Measurements from ENCODE around the gene SERPINI1.

GRCh38 chr3:167866331-167866730, 130.8 kb downstream of the SERPINI1 start:
- TF ChIP-seq CTCF (IDR thresholded peaks at IDR 0.05) (no peak), SIN3A (IDR thresholded peaks at IDR 0.05; ENCODE audit: borderline replicate concordance, insufficient read depth, low read depth, low read length) (no peak)
